ENCODE measurements around the gene MAP4K2. TPM values are rescaled to one million over a fixed set of nuclear protein-coding genes. Genes with fewer than 3 reads are reported as not detected.

MAP4K2 gene
- total RNA-seq, 1 experiment from 2014 or later, result 34.3 TPM

GRCh38 chr11:64754919-64755662 is 47.9 kb downstream of the MAP4K2 start:
- TF ChIP-seq EZH2 (IDR thresholded peaks at IDR 0.05; ENCODE audit: low read depth) (no peak), CTCF (conservative IDR thresholded peaks at IDR 0.05) (no peak)
- no peaks in the 10 kb centered on the region for H3K79me2 ChIP-seq (ENCODE audit: low read depth)
- no TSS peak for BruUV-seq (replicated peaks)
- no peaks in the 10 kb centered on the region for H3K9me2 ChIP-seq (ENCODE audit: insufficient read depth)
- peaks cover 17% of the 10 kb centered on the region for H3F3A ChIP-seq (ENCODE audit: insufficient read depth, low read depth)
- intact Hi-C loops (cut with micrococcal nuclease; ENCODE audit: unreplicated experiment), result no loop called here
- no peak overlapping the region for H3K4me2 ChIP-seq
- no peak overlapping the region for H3K27ac ChIP-seq
- ChIA-PET CTCF (interaction anchor here (0.6 kb wide), 1 partner anchor 22 kb away, joined by 3 read pairs; no protein-coding TSS in a partner anchor), POLR2A (ENCODE audit: unreplicated experiment) (no interaction called here)
- H2AFZ ChIP-seq, result no peak overlapping the region
- no peaks in the 10 kb centered on the region; the same call in 1 of the 2 replicates for H4K20me1 ChIP-seq (ENCODE audit: insufficient read depth)
- H3K4me3 ChIP-seq, result no peak overlapping the region
- no peaks in the 10 kb centered on the region for H3K36me3 ChIP-seq (ENCODE audit: low read depth)
- H3K9me3 ChIP-seq (ENCODE audit: insufficient read depth, low read depth), result no peaks in the 10 kb centered on the region
- DNase-seq, result no peak
- no peaks in the 10 kb centered on the region for H3K4me1 ChIP-seq (replicated peaks; ENCODE audit: insufficient read depth)
- no peaks in the 10 kb centered on the region for H3K27me3 ChIP-seq (ENCODE audit: insufficient read depth, low read depth)

- H3K79me2 ChIP-seq (ENCODE audit: low read depth), result no peaks in the 10 kb centered on the region
- TF ChIP-seq CTCF (conservative IDR thresholded peaks at IDR 0.05) (no peak), EZH2 (IDR thresholded peaks at IDR 0.05; ENCODE audit: low read depth) (no peak)
- peaks cover 12% of the 10 kb centered on the region; the same call in 1 of the 2 replicates for H3F3A ChIP-seq (ENCODE audit: insufficient read depth, low read depth)
- DNase-seq, result no peak
- H3K4me3 ChIP-seq, result no peak overlapping the region
- ChIA-PET POLR2A (ENCODE audit: unreplicated experiment) (no interaction called here), CTCF (no interaction called here)
- no peaks in the 10 kb centered on the region for H3K9me2 ChIP-seq (ENCODE audit: insufficient read depth)
- H2AFZ ChIP-seq, result no peak overlapping the region
- no peaks in the 10 kb centered on the region for H3K9me3 ChIP-seq (ENCODE audit: insufficient read depth, low read depth)
- H3K4me1 ChIP-seq (replicated peaks; ENCODE audit: insufficient read depth), result no peaks in the 10 kb centered on the region
- no peaks in the 10 kb centered on the region for H4K20me1 ChIP-seq (ENCODE audit: insufficient read depth)
- H3K27me3 ChIP-seq (ENCODE audit: insufficient read depth, low read depth), result no peaks in the 10 kb centered on the region
- no peak overlapping the region for H3K27ac ChIP-seq
- intact Hi-C loops (cut with micrococcal nuclease; ENCODE audit: unreplicated experiment), result no loop called here
- BruUV-seq (replicated peaks), result no TSS peak
- H3K36me3 ChIP-seq (ENCODE audit: low read depth), result no peaks in the 10 kb centered on the region
- H3K4me2 ChIP-seq, result no peak overlapping the region
Measured at GRCh38 chr11:64754124-64754918, 48.7 kb downstream of the MAP4K2 start.

GRCh38 chr11:64753380-64754123 is 49.5 kb downstream of the MAP4K2 start:
- Histone ChIP-seq H3K4me1 (replicated peaks; ENCODE audit: insufficient read depth) (no peaks in the 10 kb centered on the region), H3K9me3 (ENCODE audit: insufficient read depth, low read depth) (no peaks in the 10 kb centered on the region), H4K20me1 (ENCODE audit: insufficient read depth) (no peaks in the 10 kb centered on the region), H3K9me2 (ENCODE audit: insufficient read depth) (no peaks in the 10 kb centered on the region), H3K27ac (no peak overlapping the region), H2AFZ (no peak overlapping the region), H3K4me2 (no peak overlapping the region), H3K79me2 (ENCODE audit: low read depth) (no peaks in the 10 kb centered on the region), H3K4me3 (no peak overlapping the region), H3K27me3 (ENCODE audit: insufficient read depth, low read depth) (no peaks in the 10 kb centered on the region), H3K36me3 (ENCODE audit: low read depth) (no peaks in the 10 kb centered on the region), H3F3A (ENCODE audit: insufficient read depth, low read depth) (peaks cover 12% of the 10 kb centered on the region; the same call in 1 of the 2 replicates)
- TF ChIP-seq CTCF (conservative IDR thresholded peaks at IDR 0.05) (no peak), EZH2 (IDR thresholded peaks at IDR 0.05; ENCODE audit: low read depth) (no peak)
- POLR2A ChIA-PET (ENCODE audit: unreplicated experiment), result no interaction called here
- no peak for DNase-seq
- no TSS peak for BruUV-seq (replicated peaks)
- CTCF ChIA-PET, result no interaction called here
- intact Hi-C loops (cut with micrococcal nuclease; ENCODE audit: unreplicated experiment), result no loop called here
